Astrocyte (in vitro differentiated cells and primary cell): ENCODE measurements around the gene RBFOX2. TPM values are rescaled to one million over a fixed set of nuclear protein-coding genes. Genes with fewer than 3 reads are reported as not detected.

Experiments
- DNase-seq: peaks from one replicate; pipeline ENCODE4 v3.0.0-alpha.2; 2010; ENCODE audit warnings: low read depth
- FAIRE-seq: peaks from 2 replicates; lab custom pipeline; 2011; peaks lifted over from hg19 to GRCh38; lab: Jason Lieb, UNC
- H2AFZ ChIP-seq: 2 replicates; pipeline ENCODE4 v1.6.0; 2012; ENCODE audit warnings: low read depth, low read length, inconsistent platforms
- H3K27ac ChIP-seq: 2 replicates; pipeline ENCODE4 v1.5.1; 2011; ENCODE audit warnings: low read depth, low read length, inconsistent platforms
- H3K27me3 ChIP-seq: 2 replicates; pipeline ENCODE4 v1.6.0; 2011; ENCODE audit warnings: low read length, inconsistent platforms; ENCODE audit not compliant: insufficient read depth
- H3K36me3 ChIP-seq: 2 replicates; pipeline ENCODE4 v1.5.1; 2011; ENCODE audit warnings: low read length, inconsistent platforms; ENCODE audit not compliant: insufficient read depth
- H3K4me1 ChIP-seq: 2 replicates; pipeline ENCODE4 v1.5.1; 2011; ENCODE audit warnings: low read length, inconsistent platforms; ENCODE audit not compliant: insufficient read depth
- H3K4me2 ChIP-seq: 2 replicates; pipeline ENCODE4 v1.6.0; 2012; ENCODE audit warnings: low read length, inconsistent platforms
- H3K4me3 ChIP-seq: 2 replicates; pipeline ENCODE4 v1.5.1; 2011; ENCODE audit warnings: low read depth, mild to moderate bottlenecking, low read length, inconsistent platforms; ENCODE audit not compliant: insufficient read depth
- H3K79me2 ChIP-seq: 2 replicates; pipeline ENCODE4 v1.6.0; 2012; ENCODE audit warnings: mild to moderate bottlenecking, low read length, inconsistent platforms; ENCODE audit not compliant: insufficient read depth
- H3K9ac ChIP-seq: 2 replicates; pipeline ENCODE4 v1.6.0; 2012; ENCODE audit warnings: mild to moderate bottlenecking, low read length, inconsistent platforms
- H3K9me3 ChIP-seq: 2 replicates; pipeline ENCODE4 v1.5.1; 2012; ENCODE audit warnings: low read depth, mild to moderate bottlenecking, low read length, inconsistent platforms; ENCODE audit not compliant: insufficient read depth
- H4K20me1 ChIP-seq: 2 replicates; pipeline ENCODE4 v1.6.0; 2012; ENCODE audit warnings: low read length, inconsistent platforms; ENCODE audit not compliant: insufficient read depth
- H3K27ac Mint-ChIP-seq: one replicate; pipeline ENCODE4 v1.8.0; 2021; ENCODE audit warnings: mild to moderate bottlenecking, mixed read lengths; ENCODE audit not compliant: unreplicated experiment
- H3K27me3 Mint-ChIP-seq: one replicate; pipeline ENCODE4 v1.8.0; 2021; ENCODE audit warnings: low read depth, mixed read lengths; ENCODE audit not compliant: unreplicated experiment
- H3K36me3 Mint-ChIP-seq: one replicate; pipeline ENCODE4 v1.8.0; 2021; ENCODE audit warnings: low read depth, mixed read lengths; ENCODE audit not compliant: unreplicated experiment
- H3K4me1 Mint-ChIP-seq: one replicate; pipeline ENCODE4 v1.8.0; 2021; ENCODE audit warnings: low read depth, mixed read lengths; ENCODE audit not compliant: unreplicated experiment
- H3K4me3 Mint-ChIP-seq: one replicate; pipeline ENCODE4 v1.8.0; 2021; ENCODE audit warnings: mild to moderate bottlenecking, moderate library complexity, mixed read lengths; ENCODE audit not compliant: unreplicated experiment
- H3K9me3 Mint-ChIP-seq: one replicate; pipeline ENCODE4 v1.8.0; 2021; ENCODE audit warnings: mild to moderate bottlenecking, mixed read lengths; ENCODE audit not compliant: unreplicated experiment
- CTCF ChIP-seq: IDR thresholded peaks from 2 replicates; pipeline ENCODE4 v1.5.1; 2011; ENCODE audit warnings: low read depth, mild to moderate bottlenecking, inconsistent platforms, low read length, moderate library complexity; ENCODE audit not compliant: insufficient read depth
- EZH2 ChIP-seq: IDR thresholded peaks from 2 replicates; pipeline ENCODE4 v1.6.1; 2012; ENCODE audit warnings: mild to moderate bottlenecking, low read length, inconsistent platforms; ENCODE audit not compliant: insufficient read depth
- total RNA-seq: library from RNA; stranded (reverse); gene quantifications from 2 replicates; pipeline ENCODE4 v1.2.1, GENCODE V29; 2021

RBFOX2 gene
- total RNA-seq, 1 donor from 2014 or later: 169 TPM

GRCh38 chr22:36008565-36008964 lies 20.1 kb downstream of the RBFOX2 start:
- Mint-ChIP-seq H3K27ac (peak overlapping the region; percentile 67), H3K9me3 (no peaks in the 10 kb centered on the region), H3K4me1 (peaks cover 28% of the 10 kb centered on the region), H3K36me3 (peaks cover 6% of the 10 kb centered on the region), H3K27me3 (no peaks in the 10 kb centered on the region), H3K4me3 (peak overlapping the region; percentile 17)
- no peak overlapping the region for H3K4me3 ChIP-seq
- no peak for TF ChIP-seq CTCF
- TF ChIP-seq EZH2: no peak
- peaks cover 20% of the 10 kb centered on the region for H3K4me1 ChIP-seq
- peaks cover 59% of the 10 kb centered on the region for H4K20me1 ChIP-seq
- peaks cover 93% of the 10 kb centered on the region for H3K79me2 ChIP-seq
- DNase-seq (no peak), FAIRE-seq (no peak)
- no peaks in the 10 kb centered on the region for H3K27me3 ChIP-seq
- H3K9ac ChIP-seq: no peak overlapping the region
- H3K36me3 ChIP-seq: no peaks in the 10 kb centered on the region
- H3K9me3 ChIP-seq: no peaks in the 10 kb centered on the region
- H3K27ac ChIP-seq: peak overlapping the region; percentile 10
- no peak overlapping the region for H2AFZ ChIP-seq
- no peak overlapping the region for H3K4me2 ChIP-seq

- Histone ChIP-seq H3K79me2 (peaks cover 93% of the 10 kb centered on the region), H4K20me1 (peaks cover 59% of the 10 kb centered on the region), H3K36me3 (no peaks in the 10 kb centered on the region), H3K9me3 (no peaks in the 10 kb centered on the region), H3K4me2 (no peak overlapping the region), H3K27me3 (no peaks in the 10 kb centered on the region), H3K4me3 (no peak overlapping the region), H3K4me1 (peaks cover 20% of the 10 kb centered on the region), H3K27ac (peak overlapping the region; percentile 10), H3K9ac (no peak overlapping the region), H2AFZ (no peak overlapping the region)
- no peak for DNase-seq
- Mint-ChIP-seq H3K9me3 (no peaks in the 10 kb centered on the region), H3K36me3 (peaks cover 6% of the 10 kb centered on the region), H3K4me3 (no peak overlapping the region), H3K27ac (no peak overlapping the region), H3K4me1 (peaks cover 28% of the 10 kb centered on the region), H3K27me3 (no peaks in the 10 kb centered on the region)
- TF ChIP-seq CTCF (no peak), EZH2 (no peak)
- no peak for FAIRE-seq
Observed at GRCh38 chr22:36008131-36008530, 20.5 kb downstream of the RBFOX2 start.

- Histone ChIP-seq H3K4me2 (no peak overlapping the region), H3K27me3 (no peaks in the 10 kb centered on the region), H3K4me1 (peaks cover 12% of the 10 kb centered on the region), H4K20me1 (peaks cover 49% of the 10 kb centered on the region), H3K27ac (no peak overlapping the region), H2AFZ (no peak overlapping the region), H3K9me3 (no peaks in the 10 kb centered on the region), H3K9ac (no peak overlapping the region), H3K4me3 (no peak overlapping the region), H3K79me2 (peaks cover 88% of the 10 kb centered on the region), H3K36me3 (no peaks in the 10 kb centered on the region)
- Mint-ChIP-seq H3K9me3 (no peaks in the 10 kb centered on the region), H3K27ac (no peak overlapping the region), H3K4me1 (peaks cover 17% of the 10 kb centered on the region), H3K27me3 (no peaks in the 10 kb centered on the region), H3K4me3 (no peak overlapping the region), H3K36me3 (peaks cover 3% of the 10 kb centered on the region)
- no peak for TF ChIP-seq CTCF
- no peak for DNase-seq
- no peak for FAIRE-seq
Observed at GRCh38 chr22:36003972-36004674, 24.5 kb downstream of the RBFOX2 start.
